Activated gamma-delta T cell treated with anti-CD3 and anti-CD28 coated beads, Interleukin-2, amount 50 U/mL, for 16 hours (primary cell): ENCODE results near the gene GGACT.

Experiments
- DNase-seq: peaks from one replicate; pipeline ENCODE4 v3.0.0-alpha.2; 2020; ENCODE audit warnings: low read depth

The GGACT gene

DNA sequence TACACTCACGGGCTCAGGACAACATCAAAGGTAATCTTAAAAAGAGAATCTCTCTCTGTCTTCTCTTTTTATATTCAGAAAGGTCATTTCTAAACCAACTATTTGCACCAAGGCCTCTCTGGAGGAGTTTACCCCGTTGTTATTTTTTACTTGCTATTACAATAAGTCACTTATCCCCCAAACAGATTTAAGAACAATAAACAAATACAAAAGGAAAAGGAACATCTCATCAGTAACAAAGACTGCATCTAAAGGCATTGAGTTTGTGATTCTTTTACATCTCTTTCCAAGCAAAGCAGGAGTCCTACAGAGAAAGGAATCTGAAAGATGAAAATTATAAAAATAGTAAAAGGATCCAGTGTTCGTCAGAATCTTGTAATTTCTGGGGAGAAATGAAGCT lies 75.4 kb downstream of the GGACT start:
- DNase-seq = no peak

DNA sequence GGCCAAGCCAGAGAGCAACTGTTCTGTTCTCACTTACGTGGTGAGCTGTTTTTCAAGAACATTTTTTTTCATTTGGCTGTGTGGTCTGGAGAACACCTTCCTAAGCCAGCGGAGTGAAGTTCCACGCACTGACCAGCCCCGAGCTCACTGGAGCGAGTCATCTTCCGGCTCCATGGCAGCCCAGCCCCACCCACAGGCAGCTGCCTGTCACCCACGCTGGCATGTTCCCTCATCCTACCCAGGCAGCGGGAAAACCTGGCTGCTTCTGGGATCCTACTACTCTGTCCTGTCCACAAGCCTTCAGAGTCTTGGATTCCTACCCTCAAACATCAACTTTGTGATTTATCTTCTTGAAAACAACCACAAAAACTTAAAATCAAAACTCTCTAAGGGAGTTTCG lies 76.2 kb downstream of the GGACT start:
- no peak for DNase-seq

DNA sequence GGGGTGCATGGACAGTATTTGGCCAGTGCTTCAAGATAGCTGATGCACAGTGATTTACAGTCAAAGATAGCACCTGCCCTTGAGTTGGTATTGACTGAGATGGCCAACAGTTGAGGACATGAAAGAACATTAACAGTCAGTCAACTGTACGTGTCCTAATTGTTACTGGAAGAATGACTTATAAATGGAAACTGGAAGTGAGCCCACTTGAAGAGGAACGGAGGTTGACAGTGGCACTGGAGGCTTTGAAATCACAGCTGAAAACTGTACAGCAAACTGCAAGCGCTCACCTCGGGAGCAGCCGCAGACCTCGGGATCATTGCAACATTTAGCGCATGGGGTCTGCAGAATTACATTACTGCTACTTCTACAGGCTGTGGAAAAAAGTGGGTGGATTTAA lies 77.1 kb downstream of the GGACT start:
- DNase-seq = no peak

DNA sequence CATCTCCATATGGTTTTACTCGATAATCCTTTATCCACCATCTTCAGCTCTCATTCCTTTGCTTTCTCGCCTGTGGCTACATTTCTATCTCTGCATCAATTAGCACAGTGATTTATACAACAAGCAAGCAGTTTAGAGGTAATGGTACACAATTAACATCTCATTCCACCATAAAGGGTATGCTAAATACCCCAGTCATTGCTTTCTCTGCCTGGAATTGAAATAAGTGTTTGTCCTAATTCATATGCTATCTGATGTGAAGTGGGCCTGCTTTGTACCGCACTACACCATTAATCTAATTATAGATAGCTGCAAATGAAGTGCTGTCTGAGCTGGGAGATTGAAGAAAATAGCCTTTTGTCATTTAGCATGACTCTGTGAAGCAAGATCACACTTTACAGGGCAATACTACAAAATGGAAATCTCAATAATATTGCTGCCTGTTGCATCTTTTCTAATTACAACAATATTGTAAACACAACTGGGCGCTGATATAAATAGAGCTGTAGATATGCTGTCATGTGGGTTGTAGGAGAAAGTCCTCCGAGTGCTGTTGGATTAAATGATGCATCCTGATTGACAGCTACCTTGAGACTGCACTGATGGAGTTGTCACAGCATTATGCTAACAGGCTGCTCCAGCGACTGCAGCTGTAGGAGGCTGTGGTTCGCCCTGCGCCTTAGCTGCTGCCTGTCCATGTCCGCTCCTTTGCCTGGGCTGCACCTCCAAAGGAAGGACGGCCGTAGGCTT lies 78.2 kb downstream of the GGACT start:
- DNase-seq = no peak

DNA sequence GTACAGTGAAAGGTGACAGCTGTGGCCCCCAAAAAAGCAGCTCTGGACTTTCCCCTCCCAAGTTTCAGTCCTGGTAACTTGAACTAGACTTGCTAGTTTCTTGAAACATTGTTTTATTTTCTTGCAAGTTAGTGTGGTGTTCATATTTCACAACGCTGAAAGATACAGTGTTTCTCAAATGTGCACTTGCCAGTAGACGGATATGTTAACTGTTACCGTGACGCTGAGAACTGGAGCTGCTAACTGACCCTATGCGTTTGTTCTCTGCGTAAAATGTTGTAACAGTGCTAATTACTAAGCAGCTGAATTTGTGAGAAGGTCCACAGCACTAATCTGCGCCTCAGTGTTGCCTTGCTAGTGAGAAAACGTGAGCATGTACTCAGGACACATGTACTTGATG lies 79.6 kb downstream of the GGACT start:
- DNase-seq = no peak

DNA sequence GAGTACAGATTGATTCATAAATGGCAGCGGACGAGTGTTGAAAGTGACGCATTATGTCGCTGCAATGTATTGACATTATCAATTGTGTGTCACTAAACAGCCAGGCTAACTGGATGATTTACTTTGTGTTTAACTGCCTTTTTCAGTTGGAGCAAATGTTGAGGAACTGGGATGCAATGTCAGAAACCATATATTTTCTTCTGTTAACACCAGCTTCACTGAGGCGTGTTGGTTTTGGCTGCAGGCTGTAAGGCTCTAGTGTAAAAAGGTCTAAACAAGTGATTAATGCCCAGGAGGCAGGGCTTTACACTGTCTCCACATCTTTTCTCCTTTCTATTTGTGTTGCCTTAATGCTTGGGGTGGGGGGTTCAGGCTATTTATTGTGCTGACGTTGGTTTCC lies 80.1 kb downstream of the GGACT start:
- no peak for DNase-seq

DNA sequence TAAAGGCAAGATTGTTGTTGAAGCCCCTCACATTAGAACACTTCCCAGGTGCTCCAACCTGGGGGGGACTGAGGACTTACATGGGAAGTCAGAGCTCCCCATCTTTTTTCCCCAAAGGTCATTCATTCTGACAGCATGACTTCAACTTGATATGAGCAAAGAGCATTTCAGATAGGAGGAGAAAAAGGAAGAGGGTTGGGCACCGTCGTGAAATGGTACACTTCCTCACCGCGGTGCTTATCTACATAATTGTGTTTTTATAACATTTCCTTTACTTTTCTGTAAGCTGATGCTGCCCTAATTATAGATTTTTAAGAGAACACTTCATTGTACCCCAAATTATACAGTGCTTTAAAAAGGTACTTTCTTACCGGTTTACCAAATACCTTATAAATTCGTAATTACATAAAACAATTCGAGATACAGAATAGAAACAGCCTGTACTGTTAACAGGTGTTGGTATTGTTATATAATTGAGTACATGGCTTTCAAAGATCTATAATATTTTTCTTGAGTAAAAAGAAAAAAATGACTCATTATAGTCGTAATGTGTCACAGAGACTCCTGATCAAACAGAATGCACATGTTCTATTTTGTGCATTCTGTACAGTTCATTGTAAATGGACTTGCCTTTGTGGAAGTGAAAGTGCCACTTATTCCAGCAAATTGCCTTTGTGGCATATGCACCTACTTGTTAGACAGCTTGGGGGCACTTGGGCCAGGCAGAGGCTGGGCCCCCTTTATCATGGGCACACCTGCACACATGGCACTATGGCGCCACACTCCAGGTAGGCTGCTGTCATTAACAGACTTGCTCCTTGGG lies 81.8 kb downstream of the GGACT start:
- no peak for DNase-seq

DNA sequence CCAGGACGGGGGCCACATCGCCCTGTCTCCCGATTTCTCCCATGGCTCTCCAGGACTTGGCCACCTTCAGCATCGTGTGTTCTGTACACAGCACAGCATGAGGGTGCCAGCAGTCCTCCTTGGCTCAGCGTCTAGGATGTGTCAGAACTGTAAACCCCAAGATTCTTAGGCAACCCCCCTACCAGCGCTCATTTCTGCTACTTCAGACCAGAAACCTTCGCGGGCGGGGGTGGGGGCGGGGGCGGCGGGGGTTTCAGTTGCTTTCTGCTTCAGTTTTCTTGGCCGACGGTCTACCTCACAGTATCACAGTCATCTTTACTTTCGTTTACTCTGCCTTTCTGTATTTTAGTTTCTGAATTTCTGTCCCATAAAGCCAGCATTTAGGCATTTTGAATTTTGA lies 82.4 kb downstream of the GGACT start:
- DNase-seq = no peak

DNA sequence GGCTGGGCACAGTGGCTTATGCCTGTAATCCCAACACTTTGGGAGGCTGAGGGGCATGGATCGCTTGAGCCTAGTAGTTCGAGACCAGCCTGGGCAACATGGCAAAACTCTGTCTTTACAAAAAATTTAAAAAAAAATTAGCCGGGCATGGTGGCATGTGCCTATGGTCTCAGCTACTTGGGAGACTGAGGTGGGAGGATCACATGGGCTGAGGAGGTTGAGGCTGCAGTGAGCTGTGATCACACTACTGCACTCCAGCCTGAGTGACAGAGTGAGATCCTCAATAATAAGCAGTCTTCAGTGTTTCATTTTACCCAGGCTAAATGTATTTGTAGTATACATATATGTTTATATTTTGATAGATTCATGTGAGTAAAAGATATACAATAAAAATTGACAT lies 85.0 kb downstream of the GGACT start:
- no peak for DNase-seq

DNA sequence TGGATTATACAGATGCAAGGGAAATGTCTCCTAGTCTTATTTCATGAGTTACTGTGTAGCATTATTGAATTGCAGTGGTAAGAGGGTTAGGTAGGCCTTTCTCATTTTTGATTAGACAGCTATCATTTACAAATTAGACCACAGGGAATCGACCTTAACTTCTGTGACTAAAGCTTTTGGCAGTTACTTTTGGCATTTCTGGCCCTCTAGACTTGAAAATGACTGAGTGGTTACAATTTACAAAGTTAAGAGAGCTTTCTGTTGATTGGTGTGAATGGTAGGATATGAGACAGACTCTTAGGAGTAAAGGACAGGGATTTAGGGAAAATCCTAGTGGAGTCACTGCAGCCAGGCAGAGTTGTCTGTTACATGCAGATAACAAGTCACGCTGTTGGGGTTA lies 86.1 kb downstream of the GGACT start:
- no peak for DNase-seq

DNA sequence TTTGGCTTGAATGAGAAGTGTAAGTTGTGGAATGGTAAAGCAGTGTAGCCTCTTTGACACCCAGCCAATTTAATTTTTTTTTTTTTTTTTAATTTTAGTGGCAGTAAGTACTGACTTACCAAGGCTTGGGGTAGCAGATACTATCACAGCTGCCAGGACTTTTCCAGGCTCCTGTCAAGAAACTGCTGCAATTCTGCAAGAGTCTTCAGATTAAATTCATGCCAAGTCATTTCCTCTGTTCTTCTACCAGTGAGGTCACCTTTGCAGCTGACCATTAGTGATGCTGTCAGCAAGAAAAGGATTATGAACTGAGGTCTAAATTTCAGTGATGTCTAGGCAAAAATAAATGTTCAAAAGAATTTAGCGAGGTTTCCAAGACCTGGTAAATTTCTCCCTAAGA lies 91.2 kb downstream of the GGACT start:
- no peak for DNase-seq

DNA sequence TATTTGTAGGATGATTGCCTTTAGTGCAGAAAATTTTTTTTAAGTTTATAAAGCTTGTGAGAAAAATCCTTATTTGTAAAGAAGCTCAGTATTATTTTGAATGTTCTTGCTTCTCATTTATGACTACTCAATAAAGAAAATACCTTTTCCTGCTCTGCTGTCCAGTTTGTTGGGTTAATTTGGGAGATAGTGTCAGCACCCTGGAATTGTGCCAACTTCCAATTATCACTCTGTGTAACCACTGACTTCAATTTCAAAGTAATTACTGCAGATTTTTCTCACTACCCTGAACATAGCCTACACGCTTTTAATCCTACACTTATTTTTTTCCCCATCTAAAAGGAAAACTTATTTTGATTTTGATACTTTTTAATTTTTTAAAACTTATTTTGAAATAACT lies 93.1 kb downstream of the GGACT start:
- no peak for DNase-seq

DNA sequence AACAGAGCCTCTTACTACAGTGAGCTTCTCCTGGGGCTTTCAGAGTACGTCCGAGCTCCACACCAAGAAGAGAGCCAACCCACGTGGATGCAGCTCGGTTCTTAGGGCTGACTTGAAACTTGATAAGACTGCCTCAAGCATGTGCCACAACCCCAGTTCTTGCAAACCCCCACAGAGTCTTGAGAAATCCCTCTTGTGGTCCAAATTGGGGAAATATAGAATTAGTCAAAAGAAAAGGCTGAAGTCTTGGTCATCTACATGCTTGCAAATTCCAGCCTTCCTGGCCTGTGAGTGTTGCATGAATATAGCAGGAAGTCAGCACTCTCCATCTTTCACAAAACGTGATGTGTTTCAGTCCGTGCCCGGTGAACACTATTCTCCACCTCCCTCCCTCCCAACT lies 95.2 kb downstream of the GGACT start:
- no peak for DNase-seq

DNA sequence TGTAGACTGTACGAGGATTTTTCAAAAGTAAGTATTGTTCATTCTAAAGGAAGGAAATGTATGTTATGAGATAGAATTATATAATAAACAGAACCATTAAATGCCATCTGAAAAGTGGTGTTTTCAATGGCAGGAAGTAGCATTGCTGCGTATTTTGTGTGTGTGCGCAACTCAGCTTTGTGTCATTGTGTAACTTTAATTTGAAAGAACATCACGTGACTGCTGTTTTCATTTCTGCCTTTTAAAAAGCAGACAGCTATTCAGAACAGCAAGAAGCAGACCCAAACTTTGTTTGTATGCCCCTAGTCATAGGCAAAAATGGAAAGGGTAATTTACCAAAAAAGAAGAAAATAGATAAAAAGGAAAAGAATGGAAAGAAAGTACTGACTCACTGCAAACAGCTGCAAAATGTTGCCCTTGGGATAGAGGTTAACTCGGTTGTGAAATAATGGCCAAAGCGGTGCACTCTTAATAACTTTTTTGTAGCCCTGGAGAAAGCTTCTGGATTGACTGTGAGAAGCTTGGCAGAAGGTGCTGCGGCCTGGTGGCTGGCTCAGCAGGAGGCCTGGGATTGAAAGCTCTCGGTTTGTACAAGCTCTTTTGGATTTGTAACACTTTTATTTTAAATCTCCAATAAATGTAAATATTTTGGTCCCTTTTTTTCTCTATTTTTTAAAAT lies 97.3 kb downstream of the GGACT start:
- DNase-seq = no peak

DNA sequence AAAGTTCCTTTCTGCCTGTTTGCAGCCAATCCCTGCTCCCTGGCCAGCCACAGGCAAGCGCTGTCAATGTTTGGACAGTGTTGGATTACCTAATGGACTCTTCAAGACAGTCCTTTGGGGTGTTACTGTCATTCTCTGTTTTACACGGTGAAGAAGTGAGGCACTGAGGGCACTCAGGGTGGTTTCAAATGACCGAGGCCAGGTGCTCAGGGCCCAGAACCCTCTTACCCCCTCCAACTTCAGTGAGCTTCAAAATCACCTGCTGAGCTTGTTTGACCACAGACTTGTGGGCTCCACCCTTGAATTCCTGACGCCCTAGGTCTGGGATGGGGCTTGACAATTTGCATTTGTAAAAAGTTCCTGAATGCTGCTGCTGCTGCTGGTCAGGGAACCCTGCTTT lies 97.9 kb downstream of the GGACT start:
- no peak for DNase-seq

DNA sequence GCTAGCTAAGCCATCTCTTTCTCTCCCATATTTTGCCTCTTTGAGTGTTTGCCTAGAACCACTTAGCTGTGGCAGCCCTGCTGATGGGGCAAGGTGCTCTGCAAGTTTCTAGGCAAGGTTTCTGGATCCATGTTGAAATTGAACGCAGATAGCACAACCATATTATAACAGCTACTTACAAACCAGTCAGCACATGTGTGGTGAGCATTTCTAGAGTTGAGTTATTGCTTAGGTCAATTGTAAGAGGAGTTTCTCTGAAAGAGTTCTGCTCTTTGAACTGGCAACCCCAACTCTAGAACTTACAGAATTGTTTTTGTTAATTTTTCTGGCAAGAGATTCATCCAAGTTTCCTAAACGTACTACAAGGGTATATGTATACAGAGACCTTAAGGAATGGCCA lies 103.3 kb downstream of the GGACT start:
- DNase-seq = no peak

DNA sequence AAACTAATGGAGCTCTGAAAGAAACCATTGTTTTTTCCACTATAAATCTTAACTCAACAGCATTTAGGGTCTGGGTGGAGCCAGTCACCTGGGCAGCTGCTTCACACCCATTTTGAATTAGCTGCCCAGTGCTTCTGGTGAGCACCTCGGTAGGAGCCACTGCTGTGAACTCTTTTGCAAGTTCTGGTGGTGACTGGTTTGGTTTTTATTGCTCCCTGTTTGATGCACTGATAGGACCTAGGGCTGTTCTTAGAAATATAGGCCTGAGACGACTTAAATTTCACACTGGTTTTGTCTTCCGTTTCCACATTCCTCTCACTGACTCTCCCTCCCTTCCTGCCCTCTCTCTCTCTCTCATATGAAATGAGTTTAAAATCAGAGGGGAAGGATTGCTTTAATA lies 103.9 kb downstream of the GGACT start:
- DNase-seq = no peak

DNA sequence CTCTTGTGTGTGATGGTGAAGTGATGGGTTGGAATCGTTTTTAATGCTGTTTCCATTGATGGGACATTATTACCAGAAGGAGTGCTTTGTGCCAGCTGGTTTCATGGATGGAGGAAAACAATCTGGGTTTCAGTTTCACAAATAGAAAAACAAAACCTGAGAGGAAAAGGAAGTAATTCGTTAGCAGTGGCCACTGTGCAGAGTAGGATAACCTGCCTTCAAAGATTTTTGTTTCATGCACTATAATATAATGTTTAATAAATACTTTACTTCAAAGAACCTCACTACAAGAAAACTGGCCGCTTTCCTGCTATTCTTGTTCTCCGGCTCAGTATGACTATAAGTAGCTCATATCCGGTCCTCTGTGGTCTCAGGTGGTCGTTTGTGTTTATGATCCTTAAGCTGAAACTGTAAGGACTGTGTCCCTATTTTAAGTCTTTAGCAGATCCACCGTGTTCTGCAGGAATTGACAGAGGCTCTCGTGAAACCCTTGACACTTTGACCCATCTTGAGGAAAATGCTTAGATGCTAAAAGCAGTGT lies 104.7 kb downstream of the GGACT start:
- DNase-seq = no peak

DNA sequence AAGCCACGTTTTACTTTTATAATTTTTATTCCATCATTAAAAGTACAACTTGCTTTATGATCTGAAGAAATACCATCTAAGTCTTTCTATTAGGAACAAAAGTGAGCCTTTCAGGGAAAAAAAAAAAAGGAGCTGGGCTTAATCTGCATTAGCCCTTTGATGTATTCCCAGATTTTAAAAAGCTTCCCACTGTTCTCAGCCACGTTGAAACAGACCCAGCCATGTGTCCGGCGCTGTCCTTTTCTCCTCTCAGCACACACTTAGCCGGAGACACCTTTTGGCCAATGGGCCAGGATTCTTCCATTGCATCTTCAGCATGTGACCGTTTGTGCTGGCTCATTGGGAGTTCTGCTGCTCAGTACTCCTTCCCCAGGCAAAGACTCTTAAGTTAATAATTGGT lies 105.5 kb downstream of the GGACT start:
- DNase-seq = no peak

DNA sequence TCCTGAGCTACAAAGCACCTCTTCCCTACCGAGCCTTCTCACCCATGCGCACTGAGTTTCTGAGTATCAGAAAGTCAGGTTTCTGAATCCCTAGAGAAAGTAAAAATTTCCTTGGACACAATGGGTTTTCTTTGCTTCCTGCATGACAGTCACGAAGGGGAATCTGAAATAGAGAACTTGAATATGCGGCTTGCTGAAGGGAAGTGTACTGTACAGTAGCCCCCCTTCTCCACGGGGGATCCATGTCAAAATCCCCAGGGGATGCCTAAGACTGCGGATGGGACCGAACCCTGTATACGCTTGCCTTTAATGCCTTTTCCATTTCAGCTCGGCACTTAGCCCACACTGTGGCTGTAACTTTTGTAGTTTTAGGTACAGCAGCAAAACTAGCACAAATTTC lies 107.9 kb downstream of the GGACT start:
- no peak for DNase-seq
